K562 (cell line): ENCODE results near the gene WTAP. TPM values are rescaled to one million over a fixed set of nuclear protein-coding genes. Genes with fewer than 3 reads are reported as not detected.

Experiments used
- ATAC-seq: fragments of 200-7000 bp; cut with Tn5 transposase; 3 replicates; pipeline ENCODE4 v1.9.1; 2020; ENCODE audit warnings: moderate library complexity
- BruUV-seq: library from RNA; stranded (reverse); fragments of 400-500 nt; replicated peaks from 2 replicates; lab custom pipeline; 2021; lab: Mats Ljungman, UMichigan
- CTCF ChIA-PET: fragments of 300-600 bp; formaldehyde crosslinking; extraction: SDS; loops from one replicate; lab custom pipeline; 2021; ENCODE audit warnings: low intra/inter-chr PET ratio; lab: Yijun Ruan, JAX
- POLR2A ChIA-PET: fragments of 300-600, 350-650 bp; sonication (Branson Sonifier 250); formaldehyde crosslinking; extraction: SDS; loops from one replicate; lab custom pipeline; 2021; ENCODE audit warnings: antibody characterized with exemption, inconsistent platforms; lab: Yijun Ruan, JAX
- DNase-seq, 4 experiments: peaks; one replicate each; pipeline versions ENCODE4 v3.0.0 to v3.0.0-alpha.2; 2011 to 2018; ENCODE audit warnings: low spot score in 3 of 4, mixed read lengths in 3 of 4; ENCODE audit errors: extremely low read depth in 1 of 4
- FAIRE-seq: peaks from 2 replicates; lab custom pipeline; 2011; peaks lifted over from hg19 to GRCh38; lab: Jason Lieb, UNC
- H2AFZ ChIP-seq: 2 replicates; pipeline ENCODE4 v1.6.0; 2011; ENCODE audit warnings: low read depth, low read length, control low read depth, inconsistent platforms
- H3K27ac ChIP-seq: fragments of 200-600 bp; 3 replicates; pipeline ENCODE4 v1.8.0; 2011; ENCODE audit warnings: low read depth, mild to moderate bottlenecking, control low read depth, inconsistent platforms, low read length, moderate library complexity, mixed read lengths; ENCODE audit errors: extremely low read depth
- H3K27me3 ChIP-seq, 2 experiments: fragments of 300-600 bp in 1 of 2; 2 replicates in 1 of 2; 3 replicates in 1 of 2; pipeline versions ENCODE4 v1.6.0 to v1.8.0; 2011; ENCODE audit warnings: inconsistent platforms in 2 of 2, low read length in 2 of 2, mild to moderate bottlenecking in 1 of 2, mixed read lengths in 1 of 2, moderate library complexity in 1 of 2; ENCODE audit not compliant: control insufficient read depth in 2 of 2, insufficient read depth in 2 of 2
- H3K36me3 ChIP-seq: fragments of 300-600 bp; 3 replicates; pipeline ENCODE4 v1.8.0; 2011; ENCODE audit warnings: mild to moderate bottlenecking, low read length, inconsistent platforms; ENCODE audit not compliant: control insufficient read depth, insufficient read depth
- H3K4me1 ChIP-seq, 2 experiments: fragments of 200-600 bp in 1 of 2; replicated peaks in 1 of 2; 2 replicates in 1 of 2; 3 replicates in 1 of 2; pipeline versions ENCODE4 v1.5.1 to v1.8.0; 2011; ENCODE audit warnings: inconsistent platforms in 2 of 2, low read length in 2 of 2, mild to moderate bottlenecking in 1 of 2, mixed read lengths in 1 of 2, moderate library complexity in 1 of 2; ENCODE audit not compliant: control insufficient read depth in 2 of 2, insufficient read depth in 2 of 2
- H3K4me2 ChIP-seq: 2 replicates; pipeline ENCODE4 v1.6.1; 2011; ENCODE audit warnings: low read length, control low read depth, inconsistent platforms, mixed read lengths; ENCODE audit not compliant: insufficient read depth
- H3K4me3 ChIP-seq: fragments of 200-600 bp; sonication (generic), shearing (Covaris generic); 2 replicates; pipeline ENCODE4 v1.5.1; 2016; ENCODE audit warnings: control low read depth, inconsistent platforms
- H3K79me2 ChIP-seq: fragments of 200-600 bp; 3 replicates; pipeline ENCODE4 v1.8.0; 2011; ENCODE audit warnings: low read length, inconsistent platforms; ENCODE audit not compliant: control insufficient read depth, insufficient read depth
- H3K9ac ChIP-seq, 2 experiments: 2 replicates each; pipeline versions ENCODE4 v1.6.0 to v1.6.1; 2011; ENCODE audit warnings: low read depth in 2 of 2, low read length in 2 of 2, control low read depth in 1 of 2, inconsistent platforms in 1 of 2, mild to moderate bottlenecking in 1 of 2, mixed read lengths in 1 of 2; ENCODE audit not compliant: insufficient read depth in 1 of 2
- H3K9me1 ChIP-seq: one replicate; pipeline ENCODE4 v1.6.0; 2011; ENCODE audit warnings: inconsistent platforms, mild to moderate bottlenecking, low read length, moderate library complexity; ENCODE audit not compliant: control insufficient read depth, insufficient read depth
- H3K9me3 ChIP-seq: replicated peaks from 2 replicates; pipeline ENCODE4 v1.5.1; 2011; ENCODE audit warnings: low read depth, low read length, inconsistent platforms; ENCODE audit not compliant: control insufficient read depth, insufficient read depth
- H4K20me1 ChIP-seq: replicated peaks from 2 replicates; pipeline ENCODE4 v1.6.1; 2011; ENCODE audit warnings: low read length, inconsistent platforms, mixed read lengths; ENCODE audit not compliant: control insufficient read depth, insufficient read depth
- AFF4 ChIP-seq: sonication (generic); formaldehyde crosslinking; IDR thresholded peaks from 2 replicates; pipeline ENCODE4 v1.8.0; 2023; ENCODE audit warnings: mild to moderate bottlenecking, missing genetic modification reagents
- ILK ChIP-seq: fragments of 450-650 bp; IDR thresholded peaks from 2 replicates; pipeline ENCODE4 v1.6.1; 2016; ENCODE audit warnings: missing genetic modification characterization, low read depth, mild to moderate bottlenecking, missing compliant biosample characterization, moderate library complexity, borderline replicate concordance
- PHF21A ChIP-seq: fragments of 450-650 bp; IDR thresholded peaks from 2 replicates; pipeline ENCODE4 v1.6.1; 2017; ENCODE audit warnings: low read depth, borderline replicate concordance
- RBM34 ChIP-seq: fragments of 200-400 bp; formaldehyde crosslinking; IDR thresholded peaks from 2 replicates; pipeline ENCODE4 v1.6.1; 2018; ENCODE audit warnings: low read length, borderline replicate concordance; ENCODE audit not compliant: insufficient read depth
- ZFP36 ChIP-seq: fragments of 150-350 bp; IDR thresholded peaks from 2 replicates; pipeline ENCODE4 v1.6.1; 2018; ENCODE audit warnings: low read length, low read depth; ENCODE audit not compliant: partially characterized antibody
- ZNF134 ChIP-seq: fragments of 250-450 bp; sonication (Bioruptor Pico); conservative IDR thresholded peaks from 2 replicates; pipeline ENCODE4 v1.4.0; 2020
- WGBS: fragments of 100-300 bp; shearing (Covaris generic); methylation state at CpG from one replicate; pipeline ENCODE4 v1.1.6; 2016; ENCODE audit warnings: low coverage, mixed read lengths; ENCODE audit not compliant: insufficient coverage; ENCODE audit errors: missing lambda C conversion rate; 5-methylcytosine and 5-hydroxymethylcytosine counted together
- in situ Hi-C: fragments of 300-500 bp; cut with MboI; formaldehyde crosslinking; loops from 4 replicates; pipeline ENCODE4 v1.15.0; 2018; ENCODE audit warnings: inconsistent platforms, mixed read lengths
- intact Hi-C: fragments of 100-400 bp; cut with micrococcal nuclease; formaldehyde crosslinking; loops from 2 replicates; pipeline ENCODE4 v1.14.2; 2022
- polyA plus RNA-seq, 8 experiments: library from polyadenylated mRNA; depleted of rRNA in 4 of 8; stranded (reverse) in 5 of 8; unstranded in 3 of 8; fragments of >200 nt; fragmentation: Nextera tagmentation in 2 of 8; fragmentation: Illumina TruSeq in 1 of 8; extraction: Ambion mirVana in 2 of 8; extraction: Trizol in 1 of 8; gene quantifications; 2 replicates each; pipeline versions ENCODE4 v1.2.1 to v1.2.3, GENCODE V29; 2011 to 2014; ENCODE audit warnings: inconsistent platforms in 1 of 8, missing spikeins in 1 of 8
- total RNA-seq, 7 experiments: library from RNA; depleted of rRNA in 6 of 7; stranded (reverse); fragments of >200 nt in 6 of 7; fragmentation: Illumina TruSeq in 2 of 7; extraction: Trizol in 2 of 7; gene quantifications; 2 replicates each; pipeline versions ENCODE4 v1.2.1 to v1.2.3, GENCODE V29; 2011 to 2021; ENCODE audit warnings: low replicate concordance in 1 of 7

WTAP gene
- total and polyA plus RNA-seq, 9 of the 15 experiments (the other 6 are each of a cell fraction or from before 2014, with no cell fraction given) = 52.4 to 156 (median 110) TPM

GRCh38 chr6:159713984-159714383 is 13.3 kb upstream of the WTAP start:
- in situ Hi-C loops (no loop called here), intact Hi-C loops (no loop called here)
- no peak for FAIRE-seq
- Histone ChIP-seq H3K9ac (no peak overlapping the region), H3K4me2 (no peak overlapping the region), H3K4me1 (peaks cover 0 to 17% of the 10 kb centered on the region in 2 experiments; a peak in 3 of 5 replicates), H3K79me2 (no peaks in the 10 kb centered on the region), H3K36me3 (no peaks in the 10 kb centered on the region), H3K9me3 (no peaks in the 10 kb centered on the region), H4K20me1 (no peaks in the 10 kb centered on the region), H2AFZ (no peak overlapping the region), H3K27me3 (peaks cover 0 to 5% of the 10 kb centered on the region in 2 experiments; a peak in 1 of 5 replicates), H3K4me3 (no peak overlapping the region), H3K27ac (no peak overlapping the region), H3K9me1 (no peaks in the 10 kb centered on the region)
- no peak for ATAC-seq
- POLR2A ChIA-PET = interaction anchor here (0.6 kb wide), 1 partner anchor 76 kb away, joined by 4 read pairs; the partner anchor contains the start of gene MRPL18
- TF ChIP-seq AFF4 (CRISPR knock-in tag) = no peak
- TF ChIP-seq PHF21A = no peak
- no peak for TF ChIP-seq ZFP36
- TF ChIP-seq ILK (tag) = no peak
- TF ChIP-seq RBM34 = no peak
- TF ChIP-seq ZNF134 (CRISPR knock-in tag) = no peak
- CTCF ChIA-PET = no interaction called here
- WGBS = 36% methylated on average over 7 of the region's 7 CpGs
- no peak for DNase-seq
- BruUV-seq = no TSS peak
